Fibroblast of skin of right biceps (primary cell): ENCODE data around the gene EDIL3.

Source experiments
- DNase-seq: peaks from one replicate; pipeline ENCODE4 v3.0.0-alpha.2; 2013

Gene EDIL3

GRCh38 chr5:83942155-83942554, 442.5 kb downstream of the EDIL3 start:
- DNase-seq: no peak

DNA sequence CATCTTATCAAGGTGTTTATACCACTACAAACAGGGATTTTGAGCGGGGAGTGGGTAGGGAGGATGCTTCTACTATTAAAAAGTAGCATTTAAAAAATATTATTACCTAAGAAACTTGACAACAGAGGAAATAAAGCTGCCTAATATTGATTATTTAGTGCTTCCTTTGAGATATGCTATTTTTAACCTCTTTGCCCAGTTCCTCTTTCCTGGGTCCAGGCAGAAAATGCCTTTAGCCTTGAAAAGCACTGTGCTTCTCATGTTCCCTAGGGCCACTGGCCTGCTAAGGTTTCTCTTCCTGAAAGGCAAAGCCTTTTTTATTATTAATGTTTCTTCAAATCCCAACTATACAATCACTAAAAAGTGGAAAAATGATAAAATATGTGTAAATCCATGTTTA, 446.8 kb downstream of the EDIL3 start:
- no peak for DNase-seq

GRCh38 chr5:83931969-83932368, 452.7 kb downstream of the EDIL3 start:
- DNase-seq: no peak

- peak; percentile 79 for DNase-seq
Observed at GRCh38 chr5:83927140-83927733, 457.4 kb downstream of the EDIL3 start.

DNA sequence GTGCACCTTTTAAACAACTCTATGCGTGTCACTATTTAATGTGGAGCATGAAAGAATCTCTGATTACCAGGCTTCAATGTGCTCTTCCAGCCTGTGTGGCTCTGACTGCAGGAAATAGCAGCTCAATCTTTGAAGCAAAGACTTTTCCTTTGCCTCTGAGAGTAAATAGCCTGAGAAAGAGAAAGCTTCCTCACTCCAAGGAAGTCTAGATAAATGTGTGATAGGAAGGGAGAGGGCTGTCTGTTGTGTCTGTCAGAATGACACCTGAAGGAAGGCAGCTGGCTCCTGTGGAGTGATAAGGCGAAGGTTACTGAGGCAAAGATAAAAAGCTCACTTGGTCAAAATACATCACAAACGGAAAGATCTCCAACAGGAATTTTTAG, 458.7 kb downstream of the EDIL3 start:
- no peak for DNase-seq

DNA sequence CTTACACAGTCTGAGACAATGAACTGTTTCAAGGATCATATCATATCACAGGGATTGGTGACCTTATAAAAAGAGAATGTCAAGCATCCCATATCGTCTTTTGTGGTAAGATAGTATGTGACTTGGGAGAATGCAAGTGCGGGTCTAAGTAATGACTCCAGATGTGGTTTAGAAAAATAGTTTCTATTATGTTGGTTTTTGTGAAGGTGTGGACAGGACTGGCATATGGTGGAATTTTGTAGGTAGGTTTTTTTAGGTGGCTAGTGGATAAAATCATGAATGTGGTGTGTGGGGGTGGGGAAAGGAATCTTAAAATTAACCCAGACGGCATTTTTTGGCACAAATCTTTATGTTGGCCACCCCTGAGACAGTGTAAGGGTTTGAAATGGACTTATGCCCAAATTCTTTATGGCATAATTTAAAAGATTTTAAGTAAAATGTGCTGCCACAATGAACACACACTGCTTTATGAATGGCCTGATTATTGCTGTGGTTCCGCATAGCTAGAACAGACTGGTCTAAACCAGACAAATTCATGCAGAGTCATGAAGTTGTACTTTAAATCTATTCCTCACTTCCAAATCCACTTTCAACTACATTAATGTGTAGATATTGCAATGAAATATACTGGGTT, 459.2 kb downstream of the EDIL3 start:
- DNase-seq: peak; percentile 97

DNA sequence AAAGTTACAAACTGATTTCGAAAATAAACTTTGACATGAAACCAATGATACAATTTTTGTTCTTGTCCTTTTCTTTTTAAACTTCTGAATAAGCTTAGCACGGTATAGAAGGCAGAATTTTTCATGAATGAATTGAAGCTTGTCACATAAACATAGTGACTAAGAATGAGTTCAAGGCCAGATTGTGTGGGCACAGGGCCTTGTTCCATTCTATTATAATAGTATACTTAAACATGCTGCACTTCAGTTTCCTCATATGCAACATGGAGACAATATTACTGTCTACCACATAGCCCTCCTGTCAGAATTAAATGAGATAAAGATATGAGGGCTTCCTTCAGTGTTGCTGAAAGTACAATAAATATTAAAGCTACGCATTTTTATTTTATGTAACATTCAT, 459.8 kb downstream of the EDIL3 start:
- DNase-seq: no peak

DNA sequence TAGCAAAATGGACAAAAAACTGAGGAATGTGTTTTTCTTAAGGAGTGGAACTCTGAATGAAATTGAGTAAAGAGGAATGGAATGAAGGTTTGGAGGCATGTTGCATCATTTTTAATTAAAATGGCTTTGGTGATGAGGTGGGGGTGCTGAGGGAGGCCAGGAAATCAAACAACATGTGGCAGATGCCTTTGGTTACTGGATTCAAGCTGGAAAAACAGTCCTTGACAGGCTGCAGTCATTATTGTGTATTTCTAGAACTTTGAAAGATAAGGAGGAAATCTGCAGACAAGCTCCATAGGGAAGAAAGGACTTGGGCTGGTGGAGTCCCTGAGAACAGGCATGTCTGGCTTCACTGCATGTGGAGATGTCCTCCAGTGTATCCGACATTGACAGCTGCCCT, 460.5 kb downstream of the EDIL3 start:
- DNase-seq: peak; percentile 91

DNA sequence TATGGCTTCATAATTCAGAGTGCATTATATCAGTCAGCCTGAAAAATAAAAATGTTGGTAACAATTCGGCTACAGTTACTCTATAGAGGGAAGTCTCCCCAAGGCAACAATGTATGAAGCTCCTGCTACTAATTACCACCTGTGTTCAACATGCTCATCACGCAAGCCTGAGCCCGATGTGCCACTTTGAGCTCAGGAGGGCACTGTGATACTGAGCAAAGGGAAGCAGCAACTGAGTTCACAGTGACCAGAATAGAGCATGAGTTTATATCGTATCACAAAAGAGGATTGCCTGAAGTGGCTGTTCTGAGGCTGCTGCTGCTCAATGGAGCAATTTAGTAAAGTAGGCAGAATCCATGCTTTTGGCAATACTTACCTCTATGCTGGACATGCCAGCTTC, 462.0 kb downstream of the EDIL3 start:
- DNase-seq: no peak

GRCh38 chr5:83921666-83922193, 462.9 kb downstream of the EDIL3 start:
- peak; percentile 83 for DNase-seq

GRCh38 chr5:83919071-83920041, 465.3 kb downstream of the EDIL3 start:
- DNase-seq: peak; percentile 82

DNA sequence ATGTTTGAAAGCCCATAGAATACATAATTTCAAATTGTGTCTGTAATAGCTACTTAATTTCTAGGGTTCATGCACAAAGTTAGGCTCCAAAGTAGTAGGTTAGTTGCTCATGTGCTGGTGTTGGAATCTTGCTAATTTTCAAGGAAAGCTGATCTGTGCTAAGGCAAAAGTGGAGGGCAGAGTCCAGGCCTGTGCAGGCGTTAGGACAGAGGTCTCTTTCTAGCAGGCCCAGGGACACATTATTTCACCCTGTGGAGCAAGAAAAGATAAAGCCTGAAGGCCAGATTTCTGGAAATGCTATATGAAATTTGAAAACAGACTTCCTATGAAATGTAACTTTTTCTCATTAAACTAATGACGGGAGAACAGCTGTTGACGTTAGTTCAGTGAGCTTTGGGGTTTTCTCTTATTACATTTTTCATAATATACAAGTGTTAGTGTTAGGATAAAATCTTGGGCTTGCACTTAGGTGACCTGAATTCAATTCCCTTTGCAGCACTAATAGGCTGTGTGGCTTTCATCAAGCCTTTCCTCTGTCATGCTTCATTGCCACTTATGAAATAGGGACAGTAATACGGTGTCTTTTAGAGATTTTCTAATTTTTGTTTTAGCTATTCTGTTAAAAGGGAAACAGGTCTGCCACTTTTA, 467.3 kb downstream of the EDIL3 start:
- DNase-seq: no peak

GRCh38 chr5:83914662-83915418, 469.8 kb downstream of the EDIL3 start:
- peak; percentile 64 for DNase-seq

- peak; percentile 30 for DNase-seq
Observed at GRCh38 chr5:83914199-83914598, 470.5 kb downstream of the EDIL3 start.

GRCh38 chr5:83913593-83913992, 471.1 kb downstream of the EDIL3 start:
- no peak for DNase-seq

DNA sequence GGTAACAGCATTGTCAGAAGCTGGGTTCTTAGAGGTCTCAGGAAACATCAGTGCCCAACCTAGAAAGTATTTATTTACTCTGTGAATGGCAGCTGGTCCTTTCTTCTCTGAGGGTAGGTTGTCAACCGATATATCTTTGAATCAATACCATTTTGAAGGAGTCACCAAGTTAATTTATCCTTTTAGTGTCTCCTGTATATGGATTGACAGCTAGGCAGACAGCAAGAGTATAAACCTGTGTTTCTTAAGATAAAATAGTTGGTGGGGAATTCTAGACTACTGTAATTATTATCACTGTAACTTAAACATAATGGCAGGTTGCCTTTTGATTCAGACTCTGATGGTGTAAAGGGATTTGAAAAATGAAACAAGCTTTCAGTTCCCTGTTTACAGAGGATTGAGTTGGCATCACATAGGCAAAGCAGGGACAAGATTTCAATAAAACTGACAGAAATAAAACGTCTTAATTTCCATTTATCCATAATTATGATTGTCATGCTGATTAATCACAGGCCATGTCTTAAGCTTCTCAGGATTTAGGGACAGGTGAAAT, 473.2 kb downstream of the EDIL3 start:
- DNase-seq: no peak

DNA sequence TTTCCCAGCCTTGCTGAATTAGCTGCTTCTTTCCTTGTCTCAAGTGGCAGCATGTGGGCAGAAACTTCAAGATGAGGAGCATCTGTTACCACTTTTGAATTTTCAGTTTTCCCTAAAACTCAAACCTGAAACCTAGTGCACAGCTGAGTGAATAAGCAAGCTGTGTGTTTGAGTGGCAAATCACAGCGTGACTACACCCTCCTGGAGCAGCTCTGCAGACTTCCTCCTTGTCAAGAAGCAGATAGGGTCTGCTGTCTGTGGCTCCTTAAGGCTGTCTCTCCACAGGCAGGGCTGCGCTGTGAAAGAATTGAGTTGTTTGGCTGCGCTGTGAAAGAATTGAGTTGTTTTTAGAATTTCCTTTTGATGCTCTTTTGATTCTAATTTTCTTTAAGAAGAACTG, 484.4 kb downstream of the EDIL3 start:
- DNase-seq: peak; percentile 29

GRCh38 chr5:83899326-83899970, 485.2 kb downstream of the EDIL3 start:
- peak; percentile 87 for DNase-seq

GRCh38 chr5:83895860-83896259, 488.8 kb downstream of the EDIL3 start:
- DNase-seq: no peak

- no peak for DNase-seq
Observed at GRCh38 chr5:83891261-83891660, 493.4 kb downstream of the EDIL3 start.
